Measurements from ENCODE around the gene RIT2. TPM values are rescaled to one million over a fixed set of nuclear protein-coding genes. Genes with fewer than 3 reads are reported as not detected.

The RIT2 gene
- total and polyA plus RNA-seq, 2 of the 4 experiments (the other 2 are of a cell fraction): not detected

GRCh38 chr18:42976869-42977590 is 138.5 kb downstream of the RIT2 start:
- ChIA-PET POLR2A (ENCODE audit: unreplicated experiment) (no interaction called here), CTCF (interaction anchor here (0.5 kb wide), 1 partner anchor 248 kb away, joined by 3 read pairs; no protein-coding TSS in a partner anchor)
- Histone ChIP-seq H4K91ac (ENCODE audit: insufficient read depth, low read depth, low read length) (no peak overlapping the region), H3K56ac (ENCODE audit: extremely low read depth, insufficient read depth, low read length) (no peak overlapping the region), H2AK9ac (replicated peaks; ENCODE audit: low read depth, low read length, poor library complexity) (no peak overlapping the region), H4K8ac (ENCODE audit: low read depth in 2 of 2, low read length in 2 of 2) (no peak overlapping the region), H4K5ac (ENCODE audit: low read depth, low read length) (no peak overlapping the region), H3K27ac (ENCODE audit: insufficient read depth, low read length) (no peak overlapping the region), H4K20me1 (ENCODE audit: insufficient read depth, low read length) (no peaks in the 10 kb centered on the region), H3K9me1 (ENCODE audit: insufficient read depth, low read length) (no peaks in the 10 kb centered on the region), H3K79me1 (ENCODE audit: low read depth in 1 of 2, low read length in 2 of 2) (no peaks in the 10 kb centered on the region), H3K14ac (replicated peaks; ENCODE audit: low read depth, low read length) (no peak overlapping the region), H2AK5ac (ENCODE audit: low read depth, low read length) (no peak overlapping the region), H3K4me3 (ENCODE audit: insufficient read depth, low read depth, low read length) (no peak overlapping the region), H3K4me2 (ENCODE audit: low read depth, low read length) (no peak overlapping the region), H2AFZ (replicated peaks; ENCODE audit: low read length, poor library complexity) (no peak overlapping the region), H3K18ac (ENCODE audit: low read depth, low read length) (no peak overlapping the region), H3K4ac (ENCODE audit: low read depth, low read length) (no peak overlapping the region), H3K27me3 (ENCODE audit: control insufficient read depth, insufficient read depth, low read length) (no peaks in the 10 kb centered on the region), H2BK120ac (ENCODE audit: low read depth, low read length) (no peak overlapping the region), H3K4me1 (ENCODE audit: control insufficient read depth, insufficient read depth, low read length) (no peaks in the 10 kb centered on the region), H2BK20ac (ENCODE audit: low read depth, low read length) (no peak overlapping the region), H3K23ac (ENCODE audit: low read depth, low read length) (no peak overlapping the region), H2BK15ac (ENCODE audit: low read depth, low read length) (no peak overlapping the region), H3K36me3 (ENCODE audit: control insufficient read depth, insufficient read depth, low read length) (no peaks in the 10 kb centered on the region), H2BK5ac (ENCODE audit: low read depth, low read length, poor library complexity, severe bottlenecking) (no peak overlapping the region), H3K9me3 (ENCODE audit: control insufficient read depth, insufficient read depth, low read length) (peaks cover 2% of the 10 kb centered on the region), H3K9ac (ENCODE audit: low read depth, low read length) (no peak overlapping the region)
- in situ Hi-C loops (cut with MboI; ENCODE audit: low sequenced_read_pairs): no loop called here
- TF ChIP-seq BHLHE40 (IDR thresholded peaks at IDR 0.05; ENCODE audit: low read depth, low read length) (no peak), POLR2A (IDR thresholded peaks at IDR 0.05; ENCODE audit: low read depth, low read length) (no peak), RFX5 (IDR thresholded peaks at IDR 0.05; ENCODE audit: low read depth, low read length) (no peak), USF2 (IDR thresholded peaks at IDR 0.05; ENCODE audit: low read depth, low read length) (no peak), CHD1 (IDR thresholded peaks at IDR 0.05; ENCODE audit: low read depth, low read length) (no peak), CEBPB (IDR thresholded peaks at IDR 0.05; ENCODE audit: low read depth, low read length) (no peak), NFE2L2 (IDR thresholded peaks at IDR 0.05; ENCODE audit: low read depth, low read length) (no peak), CTCF (conservative IDR thresholded peaks at IDR 0.05; ENCODE audit: low read depth, low read length) (no peak), SMC3 (IDR thresholded peaks at IDR 0.05; ENCODE audit: low read depth, low read length) (no peak)
- BruUV-seq (replicated peaks): no TSS peak
- intact Hi-C loops (cut with micrococcal nuclease): no loop called here
- DNase-seq (no peak), ATAC-seq (ENCODE audit: low read depth) (no peak)
- dilution Hi-C loops (cut with HindIII; ENCODE audit: low sequenced_read_pairs, unreplicated experiment): no loop called here
- 0% methylated on average over 1 of the region's 3 CpGs; no CpG with 5 or more reads in 1 of the 2 experiments for WGBS, 2 experiments (ENCODE audit: extremely low coverage in 2 of 2, insufficient read length in 1 of 2)
